B cell (primary cell): ENCODE results near the gene TNRC6B. TPM values are rescaled to one million over a fixed set of nuclear protein-coding genes. Genes with fewer than 3 reads are reported as not detected.

Experiments
- ATAC-seq: fragments of 200-7000 bp; cut with Tn5 transposase; one replicate; pipeline ENCODE4 v1.10.0; 2021; ENCODE audit warnings: low read depth, mild to moderate bottlenecking, moderate number of reproducible peaks, moderate library complexity
- CTCF ChIA-PET: fragments of 350-600 bp; sonication (Branson Sonifier 250); formaldehyde crosslinking; loops from one replicate; lab custom pipeline; 2021; ENCODE audit warnings: antibody characterized with exemption, inconsistent platforms; lab: Charles Lee
- POLR2A ChIA-PET: fragments of 350-600 bp; sonication (Branson Sonifier 250); formaldehyde crosslinking; loops from one replicate; lab custom pipeline; 2021; ENCODE audit warnings: antibody characterized with exemption; lab: Charles Lee
- DNase-seq: peaks from one replicate; pipeline ENCODE4 v3.0.0; 2013
- H2AFZ ChIP-seq: 2 replicates; pipeline ENCODE4 v1.6.1; 2012; ENCODE audit warnings: mild to moderate bottlenecking, low read depth, low read length; ENCODE audit not compliant: insufficient read depth, poor library complexity, severe bottlenecking
- H3K27ac ChIP-seq, 2 donors: 1 replicate in 1 of 2; 2 replicates in 1 of 2; pipeline ENCODE4 v1.5.1; 2012 to 2013; ENCODE audit warnings: low read length in 2 of 2, mild to moderate bottlenecking in 2 of 2, moderate library complexity in 1 of 2
- H3K27me3 ChIP-seq, 4 experiments: fragments of 200-600 bp in 1 of 4; sonication (generic) in 1 of 4; replicated peaks in 1 of 4; 1 replicate in 2 of 4; 2 replicates in 2 of 4; pipeline versions ENCODE4 v1.6.1 to v1.7.0; 2013 to 2016; ENCODE audit warnings: low read length in 3 of 4, mild to moderate bottlenecking in 2 of 4, mixed read lengths in 1 of 4, moderate library complexity in 1 of 4; ENCODE audit not compliant: insufficient read depth in 4 of 4, control insufficient read depth in 3 of 4; ENCODE audit errors: control extremely low read depth in 1 of 4
- H3K36me3 ChIP-seq, 2 experiments: replicated peaks in 1 of 2; 1 replicate in 1 of 2; 2 replicates in 1 of 2; pipeline versions ENCODE4 v1.6.1 to v1.7.1; 2013; ENCODE audit warnings: low read length in 1 of 2; ENCODE audit not compliant: insufficient read depth in 2 of 2, control insufficient read depth in 1 of 2; ENCODE audit errors: control extremely low read depth in 1 of 2, extremely low read depth in 1 of 2
- H3K4me1 ChIP-seq, 2 donors: fragments of 200-600 bp in 1 of 2; sonication (generic) in 1 of 2; 1 replicate in 1 of 2; 2 replicates in 1 of 2; pipeline versions ENCODE4 v1.5.1 to v1.6.1; 2013 to 2017; ENCODE audit warnings: low read length in 2 of 2; ENCODE audit not compliant: control insufficient read depth in 2 of 2, insufficient read depth in 2 of 2
- H3K4me2 ChIP-seq: replicated peaks from 2 replicates; pipeline ENCODE3; 2012; ENCODE audit warnings: mild to moderate bottlenecking, low read depth, low read length; ENCODE audit not compliant: poor library complexity, severe bottlenecking
- H3K4me3 ChIP-seq, 5 experiments: fragments of 200-600 bp in 1 of 5; sonication (generic) in 1 of 5; 1 replicate in 3 of 5; 2 replicates in 2 of 5; pipeline versions ENCODE4 v1.5.1 to v1.7.0; 2011 to 2016; ENCODE audit warnings: low read length in 4 of 5, mild to moderate bottlenecking in 4 of 5, low read depth in 2 of 5, control low read depth in 1 of 5, moderate library complexity in 1 of 5; ENCODE audit not compliant: insufficient read depth in 1 of 5; ENCODE audit errors: control extremely low read depth in 1 of 5, extremely low read depth in 1 of 5
- H3K79me2 ChIP-seq: fragments of 200-600 bp; sonication (generic); one replicate; pipeline ENCODE4 v1.6.0; 2016; ENCODE audit warnings: low read length; ENCODE audit not compliant: control insufficient read depth, insufficient read depth
- H3K9ac ChIP-seq: fragments of 200-600 bp; sonication (generic); 2 replicates; pipeline ENCODE4 v1.6.1; 2017; ENCODE audit warnings: mild to moderate bottlenecking, low read length, moderate library complexity
- H3K9me3 ChIP-seq, 3 donors: one replicate each; pipeline versions ENCODE4 v1.6.1 to v1.7.1; 2013; ENCODE audit warnings: low read length in 2 of 3; ENCODE audit not compliant: control insufficient read depth in 2 of 3, insufficient read depth in 1 of 3; ENCODE audit errors: control extremely low read depth in 1 of 3
- H4K20me1 ChIP-seq: 2 replicates; pipeline ENCODE4 v1.6.0; 2012; ENCODE audit warnings: mild to moderate bottlenecking, low read length; ENCODE audit not compliant: insufficient read depth, control insufficient read depth, poor library complexity, severe bottlenecking
- H3K27ac Mint-ChIP-seq: one replicate; pipeline ENCODE4 v1.8.0; 2021; ENCODE audit warnings: mixed read lengths
- H3K27me3 Mint-ChIP-seq: one replicate; pipeline ENCODE4 v1.8.0; 2021; ENCODE audit warnings: mixed read lengths
- H3K4me1 Mint-ChIP-seq: one replicate; pipeline ENCODE4 v1.8.0; 2021; ENCODE audit warnings: mixed read lengths
- H3K4me3 Mint-ChIP-seq: one replicate; pipeline ENCODE4 v1.8.0; 2021; ENCODE audit warnings: mixed read lengths
- H3K9me3 Mint-ChIP-seq: one replicate; pipeline ENCODE4 v1.8.0; 2022; ENCODE audit warnings: mixed read lengths; ENCODE audit not compliant: insufficient read depth
- CTCF ChIP-seq: fragments of 200-600 bp; IDR thresholded peaks from one replicate; pipeline ENCODE4 v1.8.0; 2022; ENCODE audit warnings: antibody characterized with exemption, mild to moderate bottlenecking
- EZH2 ChIP-seq: IDR thresholded peaks from 2 replicates; pipeline ENCODE4 v1.6.1; 2012; ENCODE audit warnings: borderline replicate concordance, low read depth, mild to moderate bottlenecking, moderate library complexity, low read length; ENCODE audit not compliant: insufficient read depth, poor library complexity, severe bottlenecking
- WGBS: methylation state at CpG from one replicate; pipeline ENCODE4 v1.1.5; 2013; ENCODE audit warnings: missing lambda C conversion rate; ENCODE audit not compliant: insufficient coverage; 5-methylcytosine and 5-hydroxymethylcytosine counted together
- intact Hi-C: fragments of 100-400 bp; cut with micrococcal nuclease; formaldehyde crosslinking; loops from one replicate; pipeline ENCODE4 v1.10.0; 2022
- polyA plus RNA-seq: library from polyadenylated mRNA; depleted of rRNA; stranded (reverse); fragments of >200 nt; gene quantifications from 2 replicates; pipeline ENCODE4 v1.2.3, GENCODE V29; 2012
- total RNA-seq, 2 donors: library from RNA; stranded (reverse); fragments of 120-200 nt in 1 of 2; gene quantifications; 1 replicate in 1 of 2; 2 replicates in 1 of 2; pipeline versions ENCODE4 v1.2.3 to v1.2.4, GENCODE V29; 2013 to 2022

TNRC6B gene
- total and polyA plus RNA-seq, 2 donors (not counting 1 experiment from before 2014, with no cell fraction given): 28.8 to 210 TPM

GRCh38 chr22:40238425-40239344 lies 61.0 kb downstream of the TNRC6B start:
- Histone ChIP-seq H3K79me2 (peaks cover 97% of the 10 kb centered on the region), H3K9me3 (no peaks in the 10 kb centered on the region), H3K9ac (no peak overlapping the region), H3K4me2 (no peak overlapping the region), H3K4me3 (no peak overlapping the region), H3K4me1 (peaks cover 11 to 39% of the 10 kb centered on the region in 2 donors), H2AFZ (no peak overlapping the region), H3K27me3 (no peaks in the 10 kb centered on the region), H4K20me1 (peaks cover 85% of the 10 kb centered on the region), H3K36me3 (peaks cover 6 to 25% of the 10 kb centered on the region in 2 experiments), H3K27ac (no peak overlapping the region)
- intact Hi-C loops: no loop called here
- peaks cover 78% of the 10 kb centered on the region for H3K4me1 Mint-ChIP-seq
- TF ChIP-seq EZH2 (no peak), CTCF (no peak)
- no peak for ATAC-seq
- CTCF ChIA-PET: interaction anchor here (0.6 kb wide), 1 partner anchor 999 kb away, joined by 3 read pairs; no protein-coding TSS in a partner anchor
- H3K9me3 Mint-ChIP-seq: no peaks in the 10 kb centered on the region
- no peak for DNase-seq
- POLR2A ChIA-PET: no interaction called here
- no peaks in the 10 kb centered on the region for H3K27me3 Mint-ChIP-seq
- peak overlapping the region; percentile 35 for H3K4me3 Mint-ChIP-seq
- H3K27ac Mint-ChIP-seq: peak overlapping the region; percentile 75
- WGBS: 96% methylated on average over 16 of the region's 16 CpGs

- H3K9ac ChIP-seq: no peak overlapping the region
- ATAC-seq: no peak
- intact Hi-C loops: no loop called here
- no peak for DNase-seq
- H3K27ac ChIP-seq: no peak overlapping the region
- peaks cover 6 to 21% of the 10 kb centered on the region in 2 experiments for H3K36me3 ChIP-seq
- H3K4me2 ChIP-seq: no peak overlapping the region
- H3K4me3 Mint-ChIP-seq: peak overlapping the region; percentile 18
- H3K4me3 ChIP-seq: no peak overlapping the region
- H3K27ac Mint-ChIP-seq: peak overlapping the region; percentile 75
- H3K9me3 Mint-ChIP-seq: no peaks in the 10 kb centered on the region
- 97% methylated on average over 4 of the region's 4 CpGs for WGBS
- TF ChIP-seq EZH2 (no peak), CTCF (no peak)
- ChIA-PET CTCF (interaction anchor here (0.6 kb wide), 1 partner anchor 998 kb away, joined by 3 read pairs; no protein-coding TSS in a partner anchor), POLR2A (no interaction called here)
- H3K79me2 ChIP-seq: peaks cover 97% of the 10 kb centered on the region
- peaks cover 80% of the 10 kb centered on the region for H3K4me1 Mint-ChIP-seq
- H4K20me1 ChIP-seq: peaks cover 85% of the 10 kb centered on the region
- no peaks in the 10 kb centered on the region for H3K9me3 ChIP-seq
- no peaks in the 10 kb centered on the region for H3K27me3 ChIP-seq
- H3K4me1 ChIP-seq: peaks cover 16 to 45% of the 10 kb centered on the region in 2 donors
- no peaks in the 10 kb centered on the region for H3K27me3 Mint-ChIP-seq
- H2AFZ ChIP-seq: no peak overlapping the region
Observed at GRCh38 chr22:40239345-40239683, 61.6 kb downstream of the TNRC6B start.
